Tibial artery (tissue), 4 donors: Measurements from ENCODE around the gene OR2G2.

Experiments
- DNase-seq, 2 donors: peaks; one replicate each; pipeline ENCODE4 v3.0.0-alpha.2; 2019
- H3K27ac ChIP-seq, 2 donors: fragments of 200-600 bp; sonication (generic) in 1 of 2; 1 replicate in 1 of 2; 2 replicates in 1 of 2; pipeline ENCODE4 v1.5.1; 2018 to 2019; ENCODE audit warnings: mild to moderate bottlenecking in 1 of 2
- H3K27me3 ChIP-seq, 2 donors: fragments of 200-600 bp; sonication (generic) in 1 of 2; one replicate each; pipeline versions ENCODE4 v1.5.1 to v1.6.0; 2016 to 2019
- H3K36me3 ChIP-seq, 3 donors: fragments of 200-600 bp; sonication (generic) in 2 of 3; one replicate each; pipeline ENCODE4 v1.5.1; 2016 to 2019; ENCODE audit warnings: mild to moderate bottlenecking in 2 of 3
- H3K4me1 ChIP-seq, 4 donors: fragments of 200-600 bp; sonication (generic) in 2 of 4; 1 replicate in 3 of 4; 2 replicates in 1 of 4; pipeline ENCODE4 v1.5.1; 2016 to 2019
- H3K4me3 ChIP-seq, 2 donors: fragments of 200-600 bp; sonication (generic) in 1 of 2; 1 replicate in 1 of 2; 2 replicates in 1 of 2; pipeline ENCODE4 v1.5.1; 2018 to 2019; ENCODE audit warnings: mild to moderate bottlenecking in 2 of 2
- H3K9me3 ChIP-seq, 3 donors: fragments of 200-600 bp; sonication (generic) in 1 of 3; one replicate each; pipeline ENCODE4 v1.5.1; 2016 to 2019
- intact Hi-C: fragments of 100-400 bp; cut with DNase I; formaldehyde crosslinking; loops from one replicate; pipeline ENCODE4 v1.15.0; 2023; ENCODE audit warnings: low total_unique reads
- TF ChIP-seq, protein P1 (sequence below), 2 experiments: fragments of 200-600 bp in 1 of 2; fragments of 450-650 bp in 1 of 2; IDR thresholded peaks; one replicate each; pipeline ENCODE4 v1.5.1; 2017 to 2019; ENCODE audit warnings: antibody characterized with exemption in 2 of 2, mild to moderate bottlenecking in 1 of 2, moderate library complexity in 1 of 2

Gene OR2G2, protein sequence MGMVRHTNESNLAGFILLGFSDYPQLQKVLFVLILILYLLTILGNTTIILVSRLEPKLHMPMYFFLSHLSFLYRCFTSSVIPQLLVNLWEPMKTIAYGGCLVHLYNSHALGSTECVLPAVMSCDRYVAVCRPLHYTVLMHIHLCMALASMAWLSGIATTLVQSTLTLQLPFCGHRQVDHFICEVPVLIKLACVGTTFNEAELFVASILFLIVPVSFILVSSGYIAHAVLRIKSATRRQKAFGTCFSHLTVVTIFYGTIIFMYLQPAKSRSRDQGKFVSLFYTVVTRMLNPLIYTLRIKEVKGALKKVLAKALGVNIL

DNA sequence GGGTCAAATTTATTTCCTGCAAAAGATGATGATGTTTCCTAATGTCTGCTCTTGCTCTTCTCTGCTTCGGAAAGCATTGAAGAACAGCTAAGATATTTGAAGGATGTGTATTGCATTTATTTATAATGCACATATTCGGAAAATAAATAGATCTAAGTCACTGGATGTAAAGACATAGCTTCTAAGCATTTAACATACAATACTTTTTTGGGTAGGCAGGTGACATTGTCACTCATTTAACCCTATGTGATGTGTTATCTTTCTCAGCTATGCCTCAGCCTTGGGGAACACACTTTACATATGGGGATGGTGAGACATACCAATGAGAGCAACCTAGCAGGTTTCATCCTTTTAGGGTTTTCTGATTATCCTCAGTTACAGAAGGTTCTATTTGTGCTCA, at the start of gene OR2G2:
TSS of gene OR2G2 (plus strand) at position 301 of the 400 bp plus-strand sequence. CDS start at position 301, 0 bp downstream.
- Histone ChIP-seq H3K27me3 (no peaks in the 10 kb centered on the region), H3K9me3 (peaks cover 0 to 4% (median 0%) of the 10 kb centered on the region in 3 donors), H3K4me3 (no peak within 1 kb of the TSS), H3K36me3 (no peaks in the 10 kb centered on the region), H3K27ac (no peak within 1 kb of the TSS), H3K4me1 (no peaks in the 10 kb centered on the region)
- intact Hi-C loops: no loop called here
- no peak for DNase-seq
- TF ChIP-seq, protein P1, sequence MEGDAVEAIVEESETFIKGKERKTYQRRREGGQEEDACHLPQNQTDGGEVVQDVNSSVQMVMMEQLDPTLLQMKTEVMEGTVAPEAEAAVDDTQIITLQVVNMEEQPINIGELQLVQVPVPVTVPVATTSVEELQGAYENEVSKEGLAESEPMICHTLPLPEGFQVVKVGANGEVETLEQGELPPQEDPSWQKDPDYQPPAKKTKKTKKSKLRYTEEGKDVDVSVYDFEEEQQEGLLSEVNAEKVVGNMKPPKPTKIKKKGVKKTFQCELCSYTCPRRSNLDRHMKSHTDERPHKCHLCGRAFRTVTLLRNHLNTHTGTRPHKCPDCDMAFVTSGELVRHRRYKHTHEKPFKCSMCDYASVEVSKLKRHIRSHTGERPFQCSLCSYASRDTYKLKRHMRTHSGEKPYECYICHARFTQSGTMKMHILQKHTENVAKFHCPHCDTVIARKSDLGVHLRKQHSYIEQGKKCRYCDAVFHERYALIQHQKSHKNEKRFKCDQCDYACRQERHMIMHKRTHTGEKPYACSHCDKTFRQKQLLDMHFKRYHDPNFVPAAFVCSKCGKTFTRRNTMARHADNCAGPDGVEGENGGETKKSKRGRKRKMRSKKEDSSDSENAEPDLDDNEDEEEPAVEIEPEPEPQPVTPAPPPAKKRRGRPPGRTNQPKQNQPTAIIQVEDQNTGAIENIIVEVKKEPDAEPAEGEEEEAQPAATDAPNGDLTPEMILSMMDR (IDR thresholded peaks at IDR 0.05): no peak

DNA sequence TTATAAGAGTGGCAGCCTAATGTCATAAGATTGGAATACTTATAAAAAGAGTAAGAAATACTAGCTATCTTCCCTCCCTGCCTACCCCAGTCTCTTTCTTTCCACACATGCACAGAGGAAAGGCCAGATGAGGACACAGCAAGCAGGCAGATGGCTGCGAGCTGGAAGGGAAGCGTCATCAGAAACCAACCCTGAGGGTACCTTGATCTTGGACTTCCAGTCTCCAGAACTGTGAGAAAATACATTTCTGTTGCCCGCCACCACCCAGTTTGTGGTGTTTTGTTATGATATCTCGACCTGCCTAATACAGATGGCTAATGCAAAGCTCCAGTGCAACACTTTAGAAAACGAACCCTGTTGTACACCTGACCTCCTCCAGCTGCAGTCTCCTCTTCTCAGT, 49.6 kb upstream of the OR2G2 start:
- no peaks in the 10 kb centered on the region for H3K27me3 ChIP-seq
- H3K27ac ChIP-seq: no peak overlapping the region
- no peaks in the 10 kb centered on the region for H3K4me1 ChIP-seq
- no peak overlapping the region for H3K4me3 ChIP-seq
- no peak for DNase-seq
- H3K9me3 ChIP-seq: no peaks in the 10 kb centered on the region
- TF ChIP-seq, protein P1 (IDR thresholded peaks at IDR 0.05): no peak
- H3K36me3 ChIP-seq: no peaks in the 10 kb centered on the region
- intact Hi-C loops: no loop called here

DNA sequence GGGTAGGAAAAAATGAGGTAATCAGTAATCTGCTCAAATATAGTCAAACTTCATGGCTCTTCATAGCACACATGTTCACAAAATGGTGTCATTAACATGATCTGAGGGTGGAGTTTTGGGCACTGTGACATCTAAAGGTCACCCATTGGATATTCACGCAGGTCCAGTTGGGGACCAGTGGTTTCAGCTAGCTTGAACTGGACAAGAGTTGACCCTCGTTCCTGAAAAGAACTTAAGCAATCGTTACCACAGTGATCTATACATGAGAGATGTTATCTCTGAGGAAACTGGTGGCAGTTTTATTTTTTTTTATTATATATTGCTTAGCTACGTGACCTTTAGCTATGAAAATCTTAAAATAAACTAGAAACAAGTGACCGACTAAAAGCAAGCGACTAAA, 48.9 kb upstream of the OR2G2 start:
- TF ChIP-seq, protein P1 (IDR thresholded peaks at IDR 0.05): no peak
- no peak for DNase-seq
- intact Hi-C loops: no loop called here
- Histone ChIP-seq H3K4me3 (no peak overlapping the region), H3K9me3 (no peaks in the 10 kb centered on the region), H3K36me3 (no peaks in the 10 kb centered on the region), H3K27ac (no peak overlapping the region), H3K4me1 (no peaks in the 10 kb centered on the region), H3K27me3 (no peaks in the 10 kb centered on the region)

DNA sequence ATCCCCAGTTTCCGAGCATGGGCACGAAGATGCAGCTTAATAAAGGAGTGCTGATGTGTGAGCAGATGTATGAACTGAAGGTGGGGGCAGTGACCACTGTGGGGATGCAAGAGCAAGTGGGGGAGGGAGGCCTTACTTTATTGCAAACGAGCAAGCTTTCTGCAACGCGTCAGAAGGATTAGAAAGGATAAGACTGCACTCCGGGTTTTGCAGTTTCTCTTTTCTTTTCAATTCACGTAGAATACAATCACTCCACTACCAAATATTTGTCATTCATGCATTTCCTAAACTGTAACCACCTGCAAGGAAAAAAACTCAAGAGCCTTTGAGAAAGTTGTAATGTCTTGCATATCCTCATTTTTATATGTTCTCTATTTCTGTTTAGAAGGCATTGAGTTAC, 47.6 kb upstream of the OR2G2 start:
- H3K9me3 ChIP-seq: no peaks in the 10 kb centered on the region
- H3K36me3 ChIP-seq: no peaks in the 10 kb centered on the region
- H3K4me1 ChIP-seq: no peaks in the 10 kb centered on the region
- intact Hi-C loops: no loop called here
- DNase-seq: no peak
- TF ChIP-seq, protein P1 (IDR thresholded peaks at IDR 0.05): no peak
- H3K27me3 ChIP-seq: no peaks in the 10 kb centered on the region
- H3K27ac ChIP-seq: no peak overlapping the region
- H3K4me3 ChIP-seq: no peak overlapping the region

DNA sequence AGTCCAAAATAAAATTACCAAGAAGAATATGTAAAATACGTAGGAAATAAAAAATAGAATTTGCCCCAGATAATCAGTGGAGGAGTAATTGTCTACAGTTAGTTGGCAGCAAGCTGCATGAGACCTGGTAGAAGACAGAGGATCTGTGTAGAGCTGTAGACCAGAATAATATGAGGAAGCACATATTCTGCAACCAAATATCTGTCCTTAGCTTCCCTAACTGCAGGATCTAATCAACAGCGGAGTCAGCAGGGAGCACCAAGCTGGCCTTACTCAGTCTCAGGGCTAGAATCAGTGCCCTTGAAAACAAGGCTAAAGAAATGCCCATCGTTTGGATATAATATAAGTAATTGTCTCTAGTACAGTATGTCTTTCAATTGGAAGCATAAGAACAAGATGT, 45.3 kb upstream of the OR2G2 start:
- H3K36me3 ChIP-seq: no peaks in the 10 kb centered on the region
- no peaks in the 10 kb centered on the region for H3K9me3 ChIP-seq
- H3K27ac ChIP-seq: no peak overlapping the region
- no peaks in the 10 kb centered on the region for H3K27me3 ChIP-seq
- no peak for DNase-seq
- H3K4me3 ChIP-seq: no peak overlapping the region
- intact Hi-C loops: no loop called here
- TF ChIP-seq, protein P1 (IDR thresholded peaks at IDR 0.05): no peak
- H3K4me1 ChIP-seq: no peaks in the 10 kb centered on the region
